ENCODE data around the gene METTL4. TPM values are rescaled to one million over a fixed set of nuclear protein-coding genes. Genes with fewer than 3 reads are reported as not detected.

The METTL4 gene
- total RNA-seq, 1 experiment from 2014 or later, result 15.5 TPM

DNA sequence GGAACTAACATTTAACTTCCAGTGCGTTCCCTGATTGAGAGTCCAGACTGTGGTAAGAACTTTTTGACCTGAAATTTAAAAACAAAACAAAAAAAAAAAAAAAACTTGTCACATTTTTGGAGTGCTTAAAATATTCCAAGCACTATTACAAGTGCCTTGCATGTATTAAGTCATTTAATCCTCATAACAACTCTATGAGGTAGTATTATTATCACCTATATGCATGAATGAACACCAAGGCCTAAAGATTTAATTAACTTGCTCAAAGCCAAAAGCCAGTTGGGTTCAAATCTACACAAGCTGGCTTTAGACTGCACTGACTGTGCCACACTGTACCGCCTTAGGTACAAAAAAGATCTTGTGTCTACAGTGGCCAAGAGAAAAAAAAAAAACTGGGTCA lies 35.2 kb downstream of the METTL4 start:
- no peaks in the 10 kb centered on the region for H3K9me3 ChIP-seq (ENCODE audit: control insufficient read depth in 1 of 2, insufficient read depth in 1 of 2, low read depth in 1 of 2, low read length in 2 of 2)
- ChIA-PET CTCF (no interaction called here), RAD21 (ENCODE audit: low non-redundant PET in 1 of 2, low total read pairs in 2 of 2, uncharacterized antibody in 2 of 2, unreplicated experiment in 2 of 2) (no interaction called here), POLR2A (no interaction called here)
- no peak overlapping the region for H3K9ac ChIP-seq (ENCODE audit: low read length)
- H3K9me2 ChIP-seq (ENCODE audit: insufficient read depth), result no peaks in the 10 kb centered on the region
- TF ChIP-seq, protein P1, sequence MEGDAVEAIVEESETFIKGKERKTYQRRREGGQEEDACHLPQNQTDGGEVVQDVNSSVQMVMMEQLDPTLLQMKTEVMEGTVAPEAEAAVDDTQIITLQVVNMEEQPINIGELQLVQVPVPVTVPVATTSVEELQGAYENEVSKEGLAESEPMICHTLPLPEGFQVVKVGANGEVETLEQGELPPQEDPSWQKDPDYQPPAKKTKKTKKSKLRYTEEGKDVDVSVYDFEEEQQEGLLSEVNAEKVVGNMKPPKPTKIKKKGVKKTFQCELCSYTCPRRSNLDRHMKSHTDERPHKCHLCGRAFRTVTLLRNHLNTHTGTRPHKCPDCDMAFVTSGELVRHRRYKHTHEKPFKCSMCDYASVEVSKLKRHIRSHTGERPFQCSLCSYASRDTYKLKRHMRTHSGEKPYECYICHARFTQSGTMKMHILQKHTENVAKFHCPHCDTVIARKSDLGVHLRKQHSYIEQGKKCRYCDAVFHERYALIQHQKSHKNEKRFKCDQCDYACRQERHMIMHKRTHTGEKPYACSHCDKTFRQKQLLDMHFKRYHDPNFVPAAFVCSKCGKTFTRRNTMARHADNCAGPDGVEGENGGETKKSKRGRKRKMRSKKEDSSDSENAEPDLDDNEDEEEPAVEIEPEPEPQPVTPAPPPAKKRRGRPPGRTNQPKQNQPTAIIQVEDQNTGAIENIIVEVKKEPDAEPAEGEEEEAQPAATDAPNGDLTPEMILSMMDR (IDR thresholded peaks at IDR 0.05 in 2 of 3, conservative IDR thresholded peaks at IDR 0.05 in 1 of 3; ENCODE audit: borderline replicate concordance in 1 of 3, insufficient read depth in 1 of 3, low read depth in 2 of 3, low read length in 2 of 3), result no peak
- TF ChIP-seq, protein P2, sequence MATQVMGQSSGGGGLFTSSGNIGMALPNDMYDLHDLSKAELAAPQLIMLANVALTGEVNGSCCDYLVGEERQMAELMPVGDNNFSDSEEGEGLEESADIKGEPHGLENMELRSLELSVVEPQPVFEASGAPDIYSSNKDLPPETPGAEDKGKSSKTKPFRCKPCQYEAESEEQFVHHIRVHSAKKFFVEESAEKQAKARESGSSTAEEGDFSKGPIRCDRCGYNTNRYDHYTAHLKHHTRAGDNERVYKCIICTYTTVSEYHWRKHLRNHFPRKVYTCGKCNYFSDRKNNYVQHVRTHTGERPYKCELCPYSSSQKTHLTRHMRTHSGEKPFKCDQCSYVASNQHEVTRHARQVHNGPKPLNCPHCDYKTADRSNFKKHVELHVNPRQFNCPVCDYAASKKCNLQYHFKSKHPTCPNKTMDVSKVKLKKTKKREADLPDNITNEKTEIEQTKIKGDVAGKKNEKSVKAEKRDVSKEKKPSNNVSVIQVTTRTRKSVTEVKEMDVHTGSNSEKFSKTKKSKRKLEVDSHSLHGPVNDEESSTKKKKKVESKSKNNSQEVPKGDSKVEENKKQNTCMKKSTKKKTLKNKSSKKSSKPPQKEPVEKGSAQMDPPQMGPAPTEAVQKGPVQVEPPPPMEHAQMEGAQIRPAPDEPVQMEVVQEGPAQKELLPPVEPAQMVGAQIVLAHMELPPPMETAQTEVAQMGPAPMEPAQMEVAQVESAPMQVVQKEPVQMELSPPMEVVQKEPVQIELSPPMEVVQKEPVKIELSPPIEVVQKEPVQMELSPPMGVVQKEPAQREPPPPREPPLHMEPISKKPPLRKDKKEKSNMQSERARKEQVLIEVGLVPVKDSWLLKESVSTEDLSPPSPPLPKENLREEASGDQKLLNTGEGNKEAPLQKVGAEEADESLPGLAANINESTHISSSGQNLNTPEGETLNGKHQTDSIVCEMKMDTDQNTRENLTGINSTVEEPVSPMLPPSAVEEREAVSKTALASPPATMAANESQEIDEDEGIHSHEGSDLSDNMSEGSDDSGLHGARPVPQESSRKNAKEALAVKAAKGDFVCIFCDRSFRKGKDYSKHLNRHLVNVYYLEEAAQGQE (IDR thresholded peaks at IDR 0.05; ENCODE audit: low read depth), result no peak
- TF ChIP-seq ZFX (IDR thresholded peaks at IDR 0.05) (no peak), CEBPB (IDR thresholded peaks at IDR 0.05; ENCODE audit: low read depth) (no peak), EZH2 (IDR thresholded peaks at IDR 0.05) (no peak), POLR2AphosphoS5 (IDR thresholded peaks at IDR 0.05; ENCODE audit: low read depth, low read length) (no peak), ZNF274 (IDR thresholded peaks at IDR 0.05; ENCODE audit: low read depth, low read length) (no peak), POLR2A (IDR thresholded peaks at IDR 0.05; ENCODE audit: borderline replicate concordance, extremely low read depth, insufficient read depth, insufficient read length) (no peak), SIN3A (IDR thresholded peaks at IDR 0.05; ENCODE audit: low read depth) (no peak), ELF1 (IDR thresholded peaks at IDR 0.05; ENCODE audit: borderline replicate concordance, low read depth) (no peak), FOSL1 (IDR thresholded peaks at IDR 0.05; ENCODE audit: low read depth) (no peak), YY1 (IDR thresholded peaks at IDR 0.05; ENCODE audit: extremely low read depth, insufficient replicate concordance, low read depth, low read length) (no peak), TCF7L2 (IDR thresholded peaks at IDR 0.05; ENCODE audit: borderline replicate concordance, extremely low read depth, insufficient read depth, insufficient read length) (no peak), JUND (IDR thresholded peaks at IDR 0.05) (no peak), EZH2phosphoT487 (IDR thresholded peaks at IDR 0.05; ENCODE audit: borderline replicate concordance) (no peak), SRF (IDR thresholded peaks at IDR 0.05; ENCODE audit: low read depth) (no peak), EGR1 (IDR thresholded peaks at IDR 0.05; ENCODE audit: low read depth) (no peak)
- TF ChIP-seq, protein P3, sequence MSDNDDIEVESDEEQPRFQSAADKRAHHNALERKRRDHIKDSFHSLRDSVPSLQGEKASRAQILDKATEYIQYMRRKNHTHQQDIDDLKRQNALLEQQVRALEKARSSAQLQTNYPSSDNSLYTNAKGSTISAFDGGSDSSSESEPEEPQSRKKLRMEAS (IDR thresholded peaks at IDR 0.05), result no peak
- TF ChIP-seq, protein P4, sequence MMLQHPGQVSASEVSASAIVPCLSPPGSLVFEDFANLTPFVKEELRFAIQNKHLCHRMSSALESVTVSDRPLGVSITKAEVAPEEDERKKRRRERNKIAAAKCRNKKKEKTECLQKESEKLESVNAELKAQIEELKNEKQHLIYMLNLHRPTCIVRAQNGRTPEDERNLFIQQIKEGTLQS (IDR thresholded peaks at IDR 0.05), result no peak
- no peak overlapping the region for H3K4me3 ChIP-seq (replicated peaks in 1 of 2; ENCODE audit: low read depth in 1 of 2, low read length in 2 of 2)
- H4K20me1 ChIP-seq (ENCODE audit: insufficient read depth), result no peaks in the 10 kb centered on the region
- no peaks in the 10 kb centered on the region for H3K79me2 ChIP-seq (ENCODE audit: insufficient read depth, low read length)
- ATAC-seq, result no peak
- no peaks in the 10 kb centered on the region for H3K27me3 ChIP-seq (ENCODE audit: insufficient read depth, low read length)
- no peak overlapping the region for H3K27ac ChIP-seq (ENCODE audit: low read depth, low read length)
- no peaks in the 10 kb centered on the region for H3K36me3 ChIP-seq (ENCODE audit: control insufficient read depth in 1 of 2, insufficient read depth in 2 of 2, low read length in 2 of 2)
- no peak overlapping the region for H2AFZ ChIP-seq (ENCODE audit: low read depth, low read length, poor library complexity, severe bottlenecking)
- no peak for DNase-seq (ENCODE audit: low read depth, low spot score)
- H3K4me1 ChIP-seq (ENCODE audit: control insufficient read depth in 1 of 2, insufficient read depth in 2 of 2, low read length in 2 of 2), result no peaks in the 10 kb centered on the region
- intact Hi-C loops (cut with micrococcal nuclease), result no loop called here
- no peak overlapping the region for H3K4me2 ChIP-seq (ENCODE audit: low read length)
- no TSS peak for BruUV-seq (replicated peaks)
